Chondrocyte (in vitro differentiated cells): ENCODE data around the gene IRF6. TPM values are rescaled to one million over a fixed set of nuclear protein-coding genes. Genes with fewer than 3 reads are reported as not detected.

ENCODE experiments used
- DNase-seq: peaks from one replicate; pipeline ENCODE4 v3.0.0; 2021; ENCODE audit warnings: mixed read lengths, low spot score
- H3K27ac Mint-ChIP-seq: one replicate; pipeline ENCODE4 v1.8.0; 2021; ENCODE audit warnings: mild to moderate bottlenecking, moderate library complexity, mixed read lengths; ENCODE audit not compliant: unreplicated experiment
- H3K27me3 Mint-ChIP-seq: 2 replicates; pipeline ENCODE4 v1.8.0; 2021; ENCODE audit warnings: low read depth, mixed read lengths
- H3K36me3 Mint-ChIP-seq: 2 replicates; pipeline ENCODE4 v1.8.0; 2021; ENCODE audit warnings: low read depth, mixed read lengths
- H3K4me1 Mint-ChIP-seq: 2 replicates; pipeline ENCODE4 v1.8.0; 2021; ENCODE audit warnings: low read depth, mild to moderate bottlenecking, mixed read lengths
- H3K4me3 Mint-ChIP-seq: one replicate; pipeline ENCODE4 v1.8.0; 2021; ENCODE audit warnings: mild to moderate bottlenecking, moderate library complexity, mixed read lengths; ENCODE audit not compliant: unreplicated experiment
- H3K9me3 Mint-ChIP-seq: 2 replicates; pipeline ENCODE4 v1.8.0; 2021; ENCODE audit warnings: low read depth, mixed read lengths
- CTCF ChIP-seq: fragments of 200-600 bp; sonication (generic); IDR thresholded peaks from 2 replicates; pipeline ENCODE4 v1.5.0; 2021; ENCODE audit warnings: antibody characterized with exemption, mild to moderate bottlenecking, moderate library complexity
- total RNA-seq: library from RNA; stranded (reverse); gene quantifications from 3 replicates; pipeline ENCODE4 v1.2.1, GENCODE V29; 2021

Gene IRF6
- total RNA-seq, 1 donor from 2014 or later, result 0.25 TPM

GRCh38 chr1:209809611-209810010, 3.7 kb upstream of the IRF6 start:
- no peak for DNase-seq
- TF ChIP-seq CTCF, result no peak
- Mint-ChIP-seq H3K4me3 (no peak overlapping the region), H3K27me3 (peaks cover 7% of the 10 kb centered on the region), H3K4me1 (peaks cover 24% of the 10 kb centered on the region), H3K9me3 (no peaks in the 10 kb centered on the region), H3K27ac (no peak overlapping the region), H3K36me3 (no peaks in the 10 kb centered on the region)

GRCh38 chr1:209808059-209808581, 2.2 kb upstream of the IRF6 start:
- H3K4me3 Mint-ChIP-seq, result no peak overlapping the region
- DNase-seq, result no peak
- H3K4me1 Mint-ChIP-seq, result peaks cover 24% of the 10 kb centered on the region
- no peak for TF ChIP-seq CTCF
- H3K9me3 Mint-ChIP-seq, result no peaks in the 10 kb centered on the region
- peaks cover 12% of the 10 kb centered on the region for H3K27me3 Mint-ChIP-seq
- no peaks in the 10 kb centered on the region for H3K36me3 Mint-ChIP-seq
- peak overlapping the region; percentile 34 for H3K27ac Mint-ChIP-seq

GRCh38 chr1:209807509-209807908, 1.6 kb upstream of the IRF6 start:
- Mint-ChIP-seq H3K4me1 (peaks cover 24% of the 10 kb centered on the region), H3K9me3 (no peaks in the 10 kb centered on the region), H3K36me3 (no peaks in the 10 kb centered on the region), H3K4me3 (no peak overlapping the region), H3K27ac (peak overlapping the region; percentile 8), H3K27me3 (peaks cover 17% of the 10 kb centered on the region)
- TF ChIP-seq CTCF, result no peak
- no peak for DNase-seq

- H3K27ac Mint-ChIP-seq, result no peak overlapping the region
- H3K4me1 Mint-ChIP-seq, result peaks cover 30% of the 10 kb centered on the region
- TF ChIP-seq CTCF, result no peak
Measured at GRCh38 chr1:209805341-209805781, 581 bp downstream of the IRF6 start.

GRCh38 chr1:209803568-209803967, 2.4 kb downstream of the IRF6 start:
- Mint-ChIP-seq H3K36me3 (no peaks in the 10 kb centered on the region), H3K4me1 (peaks cover 30% of the 10 kb centered on the region), H3K4me3 (no peak overlapping the region), H3K27ac (no peak overlapping the region), H3K27me3 (peaks cover 32% of the 10 kb centered on the region), H3K9me3 (no peaks in the 10 kb centered on the region)
- no peak for TF ChIP-seq CTCF
- DNase-seq, result no peak

More at GRCh38 chr1:209805341-209805781, 581 bp downstream of the IRF6 start:
- Mint-ChIP-seq H3K9me3 (no peaks in the 10 kb centered on the region), H3K36me3 (no peaks in the 10 kb centered on the region), H3K4me3 (peak overlapping the region; percentile 68), H3K27me3 (peaks cover 26% of the 10 kb centered on the region)
- DNase-seq, result no peak
